K562 (cell line): Measurements from ENCODE around the gene TOMT. TPM values are rescaled to one million over a fixed set of nuclear protein-coding genes. Genes with fewer than 3 reads are reported as not detected.

ENCODE experiments used
- CCAR2 ChIP-seq: fragments of 200-400 bp; formaldehyde crosslinking; IDR thresholded peaks from 2 replicates; pipeline ENCODE4 v1.6.1; 2017; ENCODE audit warnings: mild to moderate bottlenecking, low read depth, low read length
- CEBPG ChIP-seq, 3 experiments: fragments of 200-800 bp in 1 of 3; sonication (Bioruptor generic) in 1 of 3; sonication (generic) in 1 of 3; formaldehyde crosslinking in 1 of 3; IDR thresholded peaks in 2 of 3; conservative IDR thresholded peaks in 1 of 3; 2 replicates each; pipeline versions ENCODE4 v1.6.1 to v1.8.0; 2016 to 2022; ENCODE audit warnings: missing compliant biosample characterization in 2 of 3, missing genetic modification characterization in 2 of 3, mild to moderate bottlenecking in 1 of 3, missing genetic modification reagents in 1 of 3
- GABPA ChIP-seq: fragments of 200-800 bp; sonication (Bioruptor generic); conservative IDR thresholded peaks from 2 replicates; pipeline ENCODE4 v1.6.1; 2016; ENCODE audit warnings: low read depth, missing genetic modification characterization, missing compliant biosample characterization
- MAFK ChIP-seq: IDR thresholded peaks from 2 replicates; pipeline ENCODE4 v1.6.1; 2011; ENCODE audit warnings: low read length, improper control_type of control experiment
- PHTF2 ChIP-seq: fragments of 250-450 bp; sonication (Bioruptor Pico); IDR thresholded peaks from 2 replicates; pipeline ENCODE4 v1.5.0; 2021; ENCODE audit warnings: mild to moderate bottlenecking
- RFX7 ChIP-seq: fragments of 250-450 bp; sonication (Bioruptor Pico); IDR thresholded peaks from 2 replicates; pipeline ENCODE4 v1.5.1; 2021; ENCODE audit warnings: mild to moderate bottlenecking
- ZNF583 ChIP-seq: fragments of 250-450 bp; sonication (Bioruptor Pico); IDR thresholded peaks from 2 replicates; pipeline ENCODE4 v1.4.0; 2020
- ZNF586 ChIP-seq: fragments of 450-650 bp; formaldehyde crosslinking; conservative IDR thresholded peaks from 2 replicates; pipeline ENCODE4 v1.4.0; 2020; ENCODE audit warnings: mild to moderate bottlenecking, moderate library complexity
- polyA plus RNA-seq, 8 experiments: library from polyadenylated mRNA; depleted of rRNA in 4 of 8; stranded (reverse) in 5 of 8; unstranded in 3 of 8; fragments of >200 nt; fragmentation: Nextera tagmentation in 2 of 8; fragmentation: Illumina TruSeq in 1 of 8; extraction: Ambion mirVana in 2 of 8; extraction: Trizol in 1 of 8; gene quantifications; 2 replicates each; pipeline versions ENCODE4 v1.2.1 to v1.2.3, GENCODE V29; 2011 to 2014; ENCODE audit warnings: inconsistent platforms in 1 of 8, missing spikeins in 1 of 8
- total RNA-seq, 7 experiments: library from RNA; depleted of rRNA in 6 of 7; stranded (reverse); fragments of >200 nt in 6 of 7; fragmentation: Illumina TruSeq in 2 of 7; extraction: Trizol in 2 of 7; gene quantifications; 2 replicates each; pipeline versions ENCODE4 v1.2.1 to v1.2.3, GENCODE V29; 2011 to 2021; ENCODE audit warnings: low replicate concordance in 1 of 7
- TF ChIP-seq, protein P1 (sequence below): fragments of 450-650 bp; formaldehyde crosslinking; IDR thresholded peaks from 2 replicates; pipeline ENCODE4 v1.4.0; 2020; ENCODE audit warnings: mild to moderate bottlenecking, moderate library complexity
- TF ChIP-seq, protein P2 (sequence below): fragments of 450-650 bp; IDR thresholded peaks from 2 replicates; pipeline ENCODE4 v1.6.1; 2017; ENCODE audit warnings: antibody characterized with exemption, mild to moderate bottlenecking
- TF ChIP-seq, protein P3 (sequence below), 3 experiments: fragments of 200-800 bp in 1 of 3; sonication (Bioruptor generic) in 1 of 3; sonication (generic) in 1 of 3; formaldehyde crosslinking in 1 of 3; IDR thresholded peaks; 2 replicates each; pipeline versions ENCODE4 v1.6.1 to v1.8.0; 2016 to 2022; ENCODE audit warnings: mild to moderate bottlenecking in 2 of 3, missing compliant biosample characterization in 2 of 3, missing genetic modification characterization in 2 of 3, missing genetic modification reagents in 1 of 3
- TF ChIP-seq, protein P4 (sequence below): sonication (generic); formaldehyde crosslinking; IDR thresholded peaks from 2 replicates; pipeline ENCODE4 v1.8.0; 2022; ENCODE audit warnings: missing genetic modification reagents, mild to moderate bottlenecking, moderate library complexity, borderline replicate concordance
- TF ChIP-seq, protein P5 (sequence below): fragments of 250-450 bp; sonication (Bioruptor Pico); IDR thresholded peaks from 2 replicates; pipeline ENCODE4 v1.4.0; 2020; ENCODE audit warnings: mild to moderate bottlenecking, moderate library complexity

TOMT gene
- total and polyA plus RNA-seq, 9 of the 15 experiments (the other 6 are each of a cell fraction or from before 2014, with no cell fraction given) = not detected

DNA sequence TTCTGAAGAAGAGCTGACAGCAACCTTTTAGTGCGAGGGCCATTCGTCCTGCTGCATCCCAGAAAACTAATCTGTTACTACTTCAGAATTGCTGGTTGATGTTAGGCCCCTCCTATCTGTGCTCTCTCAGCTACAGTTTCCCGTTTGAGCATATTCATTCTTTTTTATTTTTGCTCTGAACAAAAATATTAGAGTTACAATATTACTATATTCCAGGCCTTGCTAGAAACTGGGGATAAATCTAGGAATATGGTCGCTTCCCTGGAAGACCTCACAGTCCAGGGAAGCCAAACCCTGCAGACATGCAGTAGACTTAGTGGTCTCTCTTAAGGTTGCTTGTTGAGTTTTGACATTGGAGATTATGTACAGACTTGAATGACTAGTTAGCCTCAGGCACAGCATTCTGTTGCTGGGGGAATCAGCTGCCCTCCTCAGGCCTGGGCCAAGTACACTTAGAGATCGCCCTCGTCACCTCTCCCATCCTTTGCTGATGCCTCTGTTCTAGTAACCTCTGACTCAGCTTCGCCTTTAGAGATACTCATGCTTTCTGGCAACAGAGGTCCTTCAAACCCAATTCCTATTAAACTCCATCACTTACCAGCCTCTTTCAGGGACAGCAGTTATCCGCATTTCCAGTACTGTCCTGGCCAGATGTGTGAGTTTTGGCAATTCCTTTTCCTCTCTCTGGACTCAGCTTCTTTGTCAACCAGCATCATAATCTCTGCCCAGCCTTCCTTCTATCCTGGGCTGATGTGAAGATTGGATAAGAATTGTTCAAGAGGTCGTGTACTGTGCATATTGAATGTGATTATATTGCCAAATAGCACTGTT, 7.5 kb downstream of the TOMT start (continued):
- TF ChIP-seq, protein P1, sequence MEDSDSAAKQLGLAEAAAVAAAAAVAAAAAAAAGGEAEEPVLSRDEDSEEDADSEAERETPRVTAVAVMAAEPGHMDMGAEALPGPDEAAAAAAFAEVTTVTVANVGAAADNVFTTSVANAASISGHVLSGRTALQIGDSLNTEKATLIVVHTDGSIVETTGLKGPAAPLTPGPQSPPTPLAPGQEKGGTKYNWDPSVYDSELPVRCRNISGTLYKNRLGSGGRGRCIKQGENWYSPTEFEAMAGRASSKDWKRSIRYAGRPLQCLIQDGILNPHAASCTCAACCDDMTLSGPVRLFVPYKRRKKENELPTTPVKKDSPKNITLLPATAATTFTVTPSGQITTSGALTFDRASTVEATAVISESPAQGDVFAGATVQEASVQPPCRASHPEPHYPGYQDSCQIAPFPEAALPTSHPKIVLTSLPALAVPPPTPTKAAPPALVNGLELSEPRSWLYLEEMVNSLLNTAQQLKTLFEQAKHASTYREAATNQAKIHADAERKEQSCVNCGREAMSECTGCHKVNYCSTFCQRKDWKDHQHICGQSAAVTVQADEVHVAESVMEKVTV (CRISPR knock-in tag) = no peak
- TF ChIP-seq, protein P2, sequence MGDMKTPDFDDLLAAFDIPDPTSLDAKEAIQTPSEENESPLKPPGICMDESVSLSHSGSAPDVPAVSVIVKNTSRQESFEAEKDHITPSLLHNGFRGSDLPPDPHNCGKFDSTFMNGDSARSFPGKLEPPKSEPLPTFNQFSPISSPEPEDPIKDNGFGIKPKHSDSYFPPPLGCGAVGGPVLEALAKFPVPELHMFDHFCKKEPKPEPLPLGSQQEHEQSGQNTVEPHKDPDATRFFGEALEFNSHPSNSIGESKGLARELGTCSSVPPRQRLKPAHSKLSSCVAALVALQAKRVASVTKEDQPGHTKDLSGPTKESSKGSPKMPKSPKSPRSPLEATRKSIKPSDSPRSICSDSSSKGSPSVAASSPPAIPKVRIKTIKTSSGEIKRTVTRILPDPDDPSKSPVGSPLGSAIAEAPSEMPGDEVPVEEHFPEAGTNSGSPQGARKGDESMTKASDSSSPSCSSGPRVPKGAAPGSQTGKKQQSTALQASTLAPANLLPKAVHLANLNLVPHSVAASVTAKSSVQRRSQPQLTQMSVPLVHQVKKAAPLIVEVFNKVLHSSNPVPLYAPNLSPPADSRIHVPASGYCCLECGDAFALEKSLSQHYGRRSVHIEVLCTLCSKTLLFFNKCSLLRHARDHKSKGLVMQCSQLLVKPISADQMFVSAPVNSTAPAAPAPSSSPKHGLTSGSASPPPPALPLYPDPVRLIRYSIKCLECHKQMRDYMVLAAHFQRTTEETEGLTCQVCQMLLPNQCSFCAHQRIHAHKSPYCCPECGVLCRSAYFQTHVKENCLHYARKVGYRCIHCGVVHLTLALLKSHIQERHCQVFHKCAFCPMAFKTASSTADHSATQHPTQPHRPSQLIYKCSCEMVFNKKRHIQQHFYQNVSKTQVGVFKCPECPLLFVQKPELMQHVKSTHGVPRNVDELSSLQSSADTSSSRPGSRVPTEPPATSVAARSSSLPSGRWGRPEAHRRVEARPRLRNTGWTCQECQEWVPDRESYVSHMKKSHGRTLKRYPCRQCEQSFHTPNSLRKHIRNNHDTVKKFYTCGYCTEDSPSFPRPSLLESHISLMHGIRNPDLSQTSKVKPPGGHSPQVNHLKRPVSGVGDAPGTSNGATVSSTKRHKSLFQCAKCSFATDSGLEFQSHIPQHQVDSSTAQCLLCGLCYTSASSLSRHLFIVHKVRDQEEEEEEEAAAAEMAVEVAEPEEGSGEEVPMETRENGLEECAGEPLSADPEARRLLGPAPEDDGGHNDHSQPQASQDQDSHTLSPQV = peak; percentile 82
- TF ChIP-seq ZNF586 (CRISPR knock-in tag) (no peak), PHTF2 (CRISPR knock-in tag) (no peak), CCAR2 (no peak), ZNF583 (CRISPR knock-in tag) (peak; percentile 2; the same call in 1 of the 2 replicates), MAFK (no peak), GABPA (tag) (peak; percentile 80; the same call in 1 of the 2 replicates), CEBPG (CRISPR knock-in tag; IDR thresholded peaks at IDR 0.05) (no peak), CEBPG (tag; conservative IDR thresholded peaks at IDR 0.05 in 1 of 2, IDR thresholded peaks at IDR 0.05 in 1 of 2) (no peak), RFX7 (peak; percentile 49; the same call in 1 of the 2 replicates)
- TF ChIP-seq, protein P3, sequence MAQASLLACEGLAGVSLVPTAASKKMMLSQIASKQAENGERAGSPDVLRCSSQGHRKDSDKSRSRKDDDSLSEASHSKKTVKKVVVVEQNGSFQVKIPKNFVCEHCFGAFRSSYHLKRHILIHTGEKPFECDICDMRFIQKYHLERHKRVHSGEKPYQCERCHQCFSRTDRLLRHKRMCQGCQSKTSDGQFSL (CRISPR knock-in tag; IDR thresholded peaks at IDR 0.05) = no peak
- TF ChIP-seq, protein P3 (tag; IDR thresholded peaks at IDR 0.05) = peak in 1 of 2 experiments; percentile 44; a peak in 1 of 4 replicates
- TF ChIP-seq, protein P4, sequence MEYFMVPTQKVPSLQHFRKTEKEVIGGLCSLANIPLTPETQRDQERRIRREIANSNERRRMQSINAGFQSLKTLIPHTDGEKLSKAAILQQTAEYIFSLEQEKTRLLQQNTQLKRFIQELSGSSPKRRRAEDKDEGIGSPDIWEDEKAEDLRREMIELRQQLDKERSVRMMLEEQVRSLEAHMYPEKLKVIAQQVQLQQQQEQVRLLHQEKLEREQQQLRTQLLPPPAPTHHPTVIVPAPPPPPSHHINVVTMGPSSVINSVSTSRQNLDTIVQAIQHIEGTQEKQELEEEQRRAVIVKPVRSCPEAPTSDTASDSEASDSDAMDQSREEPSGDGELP (CRISPR knock-in tag) = no peak
- TF ChIP-seq, protein P5, sequence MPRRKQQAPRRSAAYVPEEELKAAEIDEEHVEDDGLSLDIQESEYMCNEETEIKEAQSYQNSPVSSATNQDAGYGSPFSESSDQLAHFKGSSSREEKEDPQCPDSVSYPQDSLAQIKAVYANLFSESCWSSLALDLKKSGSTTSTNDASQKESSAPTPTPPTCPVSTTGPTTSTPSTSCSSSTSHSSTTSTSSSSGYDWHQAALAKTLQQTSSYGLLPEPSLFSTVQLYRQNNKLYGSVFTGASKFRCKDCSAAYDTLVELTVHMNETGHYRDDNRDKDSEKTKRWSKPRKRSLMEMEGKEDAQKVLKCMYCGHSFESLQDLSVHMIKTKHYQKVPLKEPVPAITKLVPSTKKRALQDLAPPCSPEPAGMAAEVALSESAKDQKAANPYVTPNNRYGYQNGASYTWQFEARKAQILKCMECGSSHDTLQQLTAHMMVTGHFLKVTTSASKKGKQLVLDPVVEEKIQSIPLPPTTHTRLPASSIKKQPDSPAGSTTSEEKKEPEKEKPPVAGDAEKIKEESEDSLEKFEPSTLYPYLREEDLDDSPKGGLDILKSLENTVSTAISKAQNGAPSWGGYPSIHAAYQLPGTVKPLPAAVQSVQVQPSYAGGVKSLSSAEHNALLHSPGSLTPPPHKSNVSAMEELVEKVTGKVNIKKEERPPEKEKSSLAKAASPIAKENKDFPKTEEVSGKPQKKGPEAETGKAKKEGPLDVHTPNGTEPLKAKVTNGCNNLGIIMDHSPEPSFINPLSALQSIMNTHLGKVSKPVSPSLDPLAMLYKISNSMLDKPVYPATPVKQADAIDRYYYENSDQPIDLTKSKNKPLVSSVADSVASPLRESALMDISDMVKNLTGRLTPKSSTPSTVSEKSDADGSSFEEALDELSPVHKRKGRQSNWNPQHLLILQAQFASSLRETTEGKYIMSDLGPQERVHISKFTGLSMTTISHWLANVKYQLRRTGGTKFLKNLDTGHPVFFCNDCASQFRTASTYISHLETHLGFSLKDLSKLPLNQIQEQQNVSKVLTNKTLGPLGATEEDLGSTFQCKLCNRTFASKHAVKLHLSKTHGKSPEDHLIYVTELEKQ (CRISPR knock-in tag) = no peak
